GM12872 (cell line): ENCODE results near the gene GCSH.

Experiments
- CTCF ChIP-seq: IDR thresholded peaks from 3 replicates; pipeline ENCODE4 v1.5.1; 2011; ENCODE audit warnings: low read depth, mild to moderate bottlenecking, low read length, moderate library complexity; ENCODE audit not compliant: insufficient read depth

The GCSH gene

GRCh38 chr16:81095953-81096714 is at the start of gene GCSH:
Gene GCSH, minus strand, starts transcription at chr16:81096395. Its CDS starts 117 bp downstream, at chr16:81096278.
- no peak for TF ChIP-seq CTCF

- TF ChIP-seq CTCF: no peak
These were observed 47.8 kb upstream of the GCSH start for GRCh38 chr16:81143921-81144471.

GRCh38 chr16:81142864-81143263 is 46.7 kb upstream of the GCSH start:
- no peak for TF ChIP-seq CTCF

GRCh38 chr16:81140930-81141780 is 45.0 kb upstream of the GCSH start:
- TF ChIP-seq CTCF: peak; percentile 55

- TF ChIP-seq CTCF: no peak
These were observed 42.8 kb upstream of the GCSH start for GRCh38 chr16:81138831-81139557.

GRCh38 chr16:81137754-81138153 is 41.6 kb upstream of the GCSH start:
- no peak for TF ChIP-seq CTCF
